A549 (cell line): ENCODE data around the gene CRTC3. TPM values are rescaled to one million over a fixed set of nuclear protein-coding genes. Genes with fewer than 3 reads are reported as not detected.

ENCODE experiments used
- ATAC-seq, 2 experiments: fragments of 200-7000 bp in 1 of 2; fragments of >200 bp in 1 of 2; cut with Nextera tagmentation in 1 of 2; cut with Tn5 transposase in 1 of 2; 3 replicates each; pipeline versions ENCODE4 v1.8.0 to v1.9.1; 2018 to 2020; ENCODE audit warnings: mild to moderate bottlenecking in 1 of 2, moderate library complexity in 1 of 2
- CTCF ChIA-PET: fragments of 300-600 bp; sonication (Branson Sonifier 250); formaldehyde crosslinking; extraction: SDS; loops from one replicate; lab custom pipeline; 2021; ENCODE audit warnings: antibody characterized with exemption, inconsistent platforms; lab: Yijun Ruan, JAX
- POLR2A ChIA-PET: fragments of 350-600 bp; formaldehyde crosslinking; extraction: SDS; loops from one replicate; lab custom pipeline; 2021; ENCODE audit warnings: antibody characterized with exemption, inconsistent platforms; lab: Yijun Ruan, JAX
- DNase-seq, 2 experiments: peaks; one replicate each; pipeline versions ENCODE4 v3.0.0 to v3.0.0-alpha.2; 2011 to 2016; ENCODE audit warnings: low read depth in 1 of 2, low spot score in 1 of 2
- FAIRE-seq: peaks from 2 replicates; lab custom pipeline; 2011; peaks lifted over from hg19 to GRCh38; lab: Jason Lieb, UNC
- H3K27ac ChIP-seq, 2 experiments: fragments of >200 bp; sonication (Bioruptor Twin); formaldehyde crosslinking; 3 replicates each; pipeline ENCODE4 v1.5.1; 2016 to 2017
- H3K4me1 ChIP-seq: fragments of >200 bp; sonication (Bioruptor Twin); formaldehyde crosslinking; 3 replicates; pipeline ENCODE4 v1.6.1; 2016
- H3K4me2 ChIP-seq: fragments of >200 bp; sonication (Bioruptor Twin); formaldehyde crosslinking; 3 replicates; pipeline ENCODE4 v1.6.1; 2016
- H3K4me3 ChIP-seq: fragments of >200 bp; sonication (Bioruptor Twin); formaldehyde crosslinking; 3 replicates; pipeline ENCODE4 v1.5.1; 2016
- H3K9me3 ChIP-seq: fragments of >200 bp; sonication (Bioruptor Twin); formaldehyde crosslinking; 3 replicates; pipeline ENCODE4 v1.6.1; 2016
- ATOH8 ChIP-seq: fragments of 250-450 bp; sonication (Bioruptor Pico); IDR thresholded peaks from 2 replicates; pipeline ENCODE4 v1.5.0; 2020; ENCODE audit warnings: low read depth, mild to moderate bottlenecking, moderate library complexity
- BHLHE40 ChIP-seq: IDR thresholded peaks from 2 replicates; pipeline ENCODE4 v1.6.1; 2012; ENCODE audit warnings: low read depth, low read length, inconsistent platforms
- CEBPB ChIP-seq, 2 experiments: fragments of >200 bp in 1 of 2; sonication (Bioruptor Twin) in 1 of 2; formaldehyde crosslinking in 1 of 2; IDR thresholded peaks; 2 replicates each; pipeline ENCODE4 v1.6.1; 2012 to 2016
- CTCF ChIP-seq: fragments of >200 bp; sonication (Bioruptor Twin); formaldehyde crosslinking; IDR thresholded peaks from 3 replicates; pipeline ENCODE4 v1.5.1; 2016
- EHMT2 ChIP-seq: fragments of 200-600 bp; sonication (generic); IDR thresholded peaks from 2 replicates; pipeline ENCODE4 v1.6.1; 2016; ENCODE audit warnings: antibody characterized with exemption, low read depth, mild to moderate bottlenecking, moderate library complexity
- ESRRA ChIP-seq: fragments of 150-350 bp; IDR thresholded peaks from 2 replicates; pipeline ENCODE4 v1.6.1; 2014; ENCODE audit warnings: mild to moderate bottlenecking, low read length, borderline replicate concordance
- FOSL2 ChIP-seq, 2 experiments: fragments of 450-650 bp in 1 of 2; fragments of >200 bp in 1 of 2; sonication (Bioruptor Twin) in 1 of 2; formaldehyde crosslinking; IDR thresholded peaks; 2 replicates each; pipeline versions ENCODE4 v1.5.0 to v1.6.1; 2016 to 2020; ENCODE audit warnings: mild to moderate bottlenecking in 1 of 2, moderate library complexity in 1 of 2
- FOXS1 ChIP-seq: fragments of 250-450 bp; sonication (Bioruptor Pico); IDR thresholded peaks from 2 replicates; pipeline ENCODE4 v1.5.0; 2020; ENCODE audit warnings: mild to moderate bottlenecking, moderate library complexity
- HES2 ChIP-seq: fragments of >200 bp; sonication (Bioruptor Twin); formaldehyde crosslinking; IDR thresholded peaks from 2 replicates; pipeline ENCODE4 v1.6.1; 2016
- HEYL ChIP-seq: fragments of 250-450 bp; sonication (Bioruptor Pico); IDR thresholded peaks from 2 replicates; pipeline ENCODE4 v1.8.0; 2021; ENCODE audit warnings: mild to moderate bottlenecking, moderate library complexity
- HOXB13 ChIP-seq: fragments of 250-450 bp; sonication (Bioruptor Pico); IDR thresholded peaks from 2 replicates; pipeline ENCODE4 v1.5.0; 2020; ENCODE audit warnings: low read depth, mild to moderate bottlenecking, moderate library complexity
- KDM1A ChIP-seq: fragments of 200-600 bp; sonication (generic); IDR thresholded peaks from 2 replicates; pipeline ENCODE4 v1.6.1; 2016; ENCODE audit warnings: low read depth, mild to moderate bottlenecking
- MAFK ChIP-seq: fragments of 450-650 bp; IDR thresholded peaks from 2 replicates; pipeline ENCODE4 v1.6.1; 2014; ENCODE audit not compliant: partially characterized antibody
- MAZ ChIP-seq: fragments of 150-350 bp; IDR thresholded peaks from 2 replicates; pipeline ENCODE4 v1.6.1; 2014; ENCODE audit warnings: antibody characterized with exemption, low read depth, low read length, borderline replicate concordance
- NR3C1 ChIP-seq: fragments of >200 bp; sonication (Bioruptor Twin); formaldehyde crosslinking; IDR thresholded peaks from 3 replicates; pipeline ENCODE4 v1.6.1; 2017
- RARB ChIP-seq: fragments of 250-450 bp; sonication (Bioruptor Pico); IDR thresholded peaks from 2 replicates; pipeline ENCODE4 v1.8.0; 2021; ENCODE audit warnings: mild to moderate bottlenecking, moderate library complexity
- RCOR1 ChIP-seq: fragments of 150-350 bp; IDR thresholded peaks from 2 replicates; pipeline ENCODE4 v1.6.1; 2014; ENCODE audit warnings: antibody characterized with exemption, low read length, low read depth
- RNF2 ChIP-seq: fragments of 200-600 bp; sonication (generic); IDR thresholded peaks from 2 replicates; pipeline ENCODE4 v1.6.1; 2016; ENCODE audit warnings: low read depth, mild to moderate bottlenecking, antibody characterized with exemption, moderate library complexity, borderline replicate concordance
- TP53 ChIP-seq: fragments of 250-450 bp; sonication (Bioruptor Pico); IDR thresholded peaks from 2 replicates; pipeline ENCODE4 v1.5.0; 2021; ENCODE audit warnings: mild to moderate bottlenecking, moderate library complexity
- ZFP36 ChIP-seq: fragments of 450-650 bp; IDR thresholded peaks from 2 replicates; pipeline ENCODE4 v1.6.1; 2014; ENCODE audit warnings: borderline replicate concordance; ENCODE audit not compliant: partially characterized antibody
- WGBS: methylation state at CpG from one replicate; pipeline ENCODE4 v1.1.6; 2017; ENCODE audit errors: missing lambda C conversion rate; 5-methylcytosine and 5-hydroxymethylcytosine counted together
- polyA plus RNA-seq, 4 experiments: library from polyadenylated mRNA; depleted of rRNA in 3 of 4; stranded (reverse); fragments of >200 nt; fragmentation: RNase III in 1 of 4; extraction: RNeasy Plus Mini Kit Qiagen cat#74134 plus additional on column Dnase treatment in 1 of 4; gene quantifications; 2 replicates in 3 of 4; 3 replicates in 1 of 4; pipeline ENCODE4 v1.2.3, GENCODE V29; 2011 to 2017

Gene CRTC3
- polyA plus RNA-seq, 2 of the 4 experiments (the other 2 are of a cell fraction), result 17.5 to 30.5 TPM

- 95% methylated on average over 6 of the region's 6 CpGs for WGBS
- H3K4me2 ChIP-seq, result no peak overlapping the region
- TF ChIP-seq TP53 (CRISPR knock-in tag), result no peak
- TF ChIP-seq NR3C1, result no peak
- no peak for TF ChIP-seq KDM1A
- TF ChIP-seq HES2, result no peak
- no peak for TF ChIP-seq ZFP36
- no peak for TF ChIP-seq MAFK
- TF ChIP-seq, all 56 proteins: peak for 0
- Histone ChIP-seq H3K27ac (no peak overlapping the region), H3K4me3 (no peak overlapping the region), H3K4me1 (no peaks in the 10 kb centered on the region), H3K9me3 (peaks cover 3% of the 10 kb centered on the region; the same call in 1 of the 3 replicates)
- FAIRE-seq (no peak), ATAC-seq (no peak; a peak in 1 of 6 replicates), DNase-seq (no peak)
- ChIA-PET CTCF (interaction anchor here (0.5 to 7.2 kb wide), 6 partner anchors 8 to 387 kb away, joined by 3 to 58 read pairs (median 3); partner anchors contain the start of gene FES), POLR2A (no interaction called here)
Measured at GRCh38 chr15:90637693-90638092, 108.0 kb downstream of the CRTC3 start.

- no peaks in the 10 kb centered on the region for H3K4me1 ChIP-seq
- ChIA-PET POLR2A (no interaction called here), CTCF (interaction anchor here (0.6 to 7.2 kb wide), 8 partner anchors 8 to 388 kb away, joined by 3 to 58 read pairs (median 4); partner anchors contain the start of gene FES)
- TF ChIP-seq CEBPB (IDR thresholded peaks at IDR 0.05), result no peak
- TF ChIP-seq EHMT2, result no peak
- TF ChIP-seq RARB (CRISPR knock-in tag), result no peak
- TF ChIP-seq HEYL, result no peak
- TF ChIP-seq FOSL2 (IDR thresholded peaks at IDR 0.05), result no peak
- TF ChIP-seq FOSL2 (CRISPR knock-in tag; IDR thresholded peaks at IDR 0.05), result no peak
- no peak for TF ChIP-seq HES2
- no peak for TF ChIP-seq HOXB13 (CRISPR knock-in tag)
- TF ChIP-seq NR3C1, result no peak
- TF ChIP-seq ZFP36, result no peak
- TF ChIP-seq BHLHE40, result no peak
- TF ChIP-seq MAZ, result no peak
- no peak overlapping the region for H3K4me2 ChIP-seq
- no peak overlapping the region for H3K27ac ChIP-seq
- ATAC-seq, result no peak
- 91% methylated on average over 10 of the region's 12 CpGs for WGBS
- FAIRE-seq, result no peak
- peaks cover 3% of the 10 kb centered on the region; the same call in 1 of the 3 replicates for H3K9me3 ChIP-seq
- no peak overlapping the region for H3K4me3 ChIP-seq
- no peak for DNase-seq
Measured at GRCh38 chr15:90638201-90638691, 108.5 kb downstream of the CRTC3 start.

- POLR2A ChIA-PET, result no interaction called here
Measured at GRCh38 chr15:90638963-90639362, 109.2 kb downstream of the CRTC3 start.

More at GRCh38 chr15:90638963-90639362, 109.2 kb downstream of the CRTC3 start:
- H3K4me1 ChIP-seq, result no peaks in the 10 kb centered on the region
- DNase-seq, result no peak
- no peak overlapping the region for H3K4me2 ChIP-seq
- no peak; a peak in 1 of 6 replicates for ATAC-seq
- no peak for FAIRE-seq
- CTCF ChIA-PET, result interaction anchor here (1.1 to 7.2 kb wide), 5 partner anchors 9 to 319 kb away, joined by 4 to 58 read pairs (median 5); partner anchors contain the start of gene FES
- no peak overlapping the region for H3K4me3 ChIP-seq
- 92% methylated on average over 11 of the region's 11 CpGs for WGBS
- H3K9me3 ChIP-seq, result peaks cover 5% of the 10 kb centered on the region; the same call in 1 of the 3 replicates
- H3K27ac ChIP-seq, result no peak overlapping the region
- TF ChIP-seq ATOH8 (CRISPR knock-in tag) (no peak), CEBPB (IDR thresholded peaks at IDR 0.05) (no peak), ESRRA (no peak), RCOR1 (no peak), CTCF (0 out of 3 replicates have a peak, but pooled peaks have one; percentile 7), FOXS1 (CRISPR knock-in tag) (no peak), RNF2 (no peak)
